Measurements from ENCODE around the gene SRSF3.
A peak's percentile ranks its signal among the peaks of the same experiment; 100 is the strongest.
"Not testable (repeated sequence)": the region's sequence is repeated elsewhere in the genome, so short reads cannot be mapped to it uniquely, and the experiment has no call there.

SRSF3 gene

GRCh38 chr6:36605560-36606391, 11.6 kb downstream of the SRSF3 start:
- DNase-seq = no peak

GRCh38 chr6:36607305-36607682, 13.1 kb downstream of the SRSF3 start:
- not testable (repeated sequence) for DNase-seq

- DNase-seq = no peak
Measured at GRCh38 chr6:36607683-36608386, 13.7 kb downstream of the SRSF3 start.

- DNase-seq = no peak
Measured at GRCh38 chr6:36608788-36609563, 14.8 kb downstream of the SRSF3 start.

GRCh38 chr6:36609582-36609981, 15.4 kb downstream of the SRSF3 start:
- DNase-seq = no peak

DNA sequence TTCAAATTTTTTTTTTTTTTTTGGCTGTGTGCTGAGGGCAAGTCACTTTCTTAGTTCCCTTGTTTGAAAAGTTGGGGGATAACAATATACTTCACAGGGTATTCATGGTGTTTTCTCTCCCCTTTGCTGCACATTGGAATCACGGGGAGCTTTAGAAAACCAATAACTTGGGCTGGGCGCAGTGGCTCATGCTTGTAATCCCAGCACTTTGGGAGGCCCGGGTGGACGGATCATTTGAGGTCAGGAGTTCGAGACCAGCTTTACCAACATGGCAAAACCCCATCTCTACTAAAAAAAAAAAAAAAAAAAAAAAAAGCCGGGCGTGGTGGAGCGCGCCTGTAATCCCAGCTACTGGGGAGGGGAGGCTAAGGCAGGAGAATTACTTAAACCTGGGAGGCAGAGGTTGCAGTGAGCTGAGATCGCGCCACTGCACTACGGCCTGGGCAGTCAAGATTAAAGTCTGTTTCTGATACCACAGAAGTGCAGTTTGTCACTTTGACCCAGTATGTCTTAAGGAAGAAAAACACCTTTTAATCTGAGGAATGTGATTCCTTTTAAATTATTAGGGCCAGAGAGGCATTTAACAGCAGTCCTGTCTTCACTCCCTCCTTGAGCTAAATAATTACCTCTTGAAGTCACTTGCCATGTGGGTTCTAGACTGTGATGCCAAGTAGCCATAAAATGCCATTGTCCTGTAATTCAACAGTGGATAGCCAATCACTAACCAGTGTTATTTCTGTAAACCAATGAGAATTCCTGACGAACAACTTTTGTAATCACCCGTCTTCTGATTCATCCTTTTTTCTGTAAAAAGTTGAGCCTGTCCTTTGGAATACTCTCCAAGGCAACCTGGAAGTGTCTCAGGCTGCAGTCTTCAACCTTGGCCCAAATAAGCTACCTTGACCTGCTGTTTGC, 16.1 kb downstream of the SRSF3 start:
- DNase-seq = no peak

DNA sequence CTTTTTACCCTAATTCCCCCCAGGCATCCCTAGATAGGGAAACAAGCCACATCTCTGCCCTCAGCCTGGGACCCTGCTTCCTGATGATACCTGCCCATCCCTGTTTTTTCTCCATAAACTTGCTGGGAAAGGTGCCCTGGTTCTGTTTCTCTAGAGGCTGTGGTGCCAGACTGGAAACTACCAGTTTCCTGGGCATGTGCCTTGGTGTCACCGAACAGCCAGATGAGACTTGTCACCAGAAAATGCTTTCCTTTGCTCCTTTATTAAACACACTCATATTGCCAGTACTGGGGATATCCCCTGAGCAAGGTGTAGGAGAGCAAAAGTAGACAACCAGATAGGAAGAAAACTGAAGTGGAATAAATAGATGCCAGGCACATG, 16.8 kb downstream of the SRSF3 start:
- no peak for DNase-seq

DNA sequence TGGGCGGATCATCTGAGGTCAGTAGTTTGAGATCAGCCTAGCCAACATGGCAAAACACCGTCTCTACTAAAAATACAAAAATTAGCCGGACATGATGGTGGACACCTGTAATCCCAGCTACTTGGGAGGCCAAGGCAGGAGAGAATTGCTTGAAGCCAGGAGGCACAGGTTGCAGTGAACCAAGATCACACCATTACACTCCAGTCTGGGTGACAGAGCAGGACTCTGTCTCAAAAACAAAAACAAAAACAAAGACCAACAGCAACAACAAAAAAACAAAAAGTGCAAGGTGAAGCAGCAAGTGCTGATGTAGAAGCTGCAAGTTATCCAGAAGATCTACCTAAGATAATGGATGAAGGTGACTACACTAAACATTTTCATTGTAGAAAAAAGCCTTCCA, 17.5 kb downstream of the SRSF3 start:
- DNase-seq = not testable (repeated sequence)

DNA sequence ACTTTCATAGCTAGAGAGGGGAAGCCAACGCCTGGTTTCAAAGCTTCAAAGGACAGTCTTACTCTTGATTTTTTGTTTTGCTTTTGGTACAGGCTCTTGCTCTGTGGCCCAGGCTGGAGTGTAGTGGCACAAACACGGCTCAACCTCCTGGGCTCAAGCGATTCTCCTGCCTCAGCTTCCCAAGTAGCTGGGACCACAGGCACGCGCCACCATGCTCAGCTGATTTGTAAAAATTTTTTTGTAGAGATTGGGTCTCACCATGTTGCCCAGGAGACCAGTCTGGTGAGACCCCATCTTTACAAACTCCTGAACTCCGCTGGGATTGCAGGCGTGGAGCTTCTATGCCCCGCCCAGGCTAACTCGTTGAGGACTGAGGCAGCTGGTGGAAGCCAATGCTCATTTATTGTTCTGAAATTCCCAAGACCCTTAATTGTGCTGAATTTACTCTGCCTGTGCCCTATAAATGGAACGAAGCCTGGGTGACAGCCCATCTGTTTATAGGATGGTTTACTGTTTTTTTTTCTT, 18.0 kb downstream of the SRSF3 start:
- DNase-seq = no peak

- no peak for DNase-seq
Measured at GRCh38 chr6:36613200-36613995, 19.2 kb downstream of the SRSF3 start.

DNA sequence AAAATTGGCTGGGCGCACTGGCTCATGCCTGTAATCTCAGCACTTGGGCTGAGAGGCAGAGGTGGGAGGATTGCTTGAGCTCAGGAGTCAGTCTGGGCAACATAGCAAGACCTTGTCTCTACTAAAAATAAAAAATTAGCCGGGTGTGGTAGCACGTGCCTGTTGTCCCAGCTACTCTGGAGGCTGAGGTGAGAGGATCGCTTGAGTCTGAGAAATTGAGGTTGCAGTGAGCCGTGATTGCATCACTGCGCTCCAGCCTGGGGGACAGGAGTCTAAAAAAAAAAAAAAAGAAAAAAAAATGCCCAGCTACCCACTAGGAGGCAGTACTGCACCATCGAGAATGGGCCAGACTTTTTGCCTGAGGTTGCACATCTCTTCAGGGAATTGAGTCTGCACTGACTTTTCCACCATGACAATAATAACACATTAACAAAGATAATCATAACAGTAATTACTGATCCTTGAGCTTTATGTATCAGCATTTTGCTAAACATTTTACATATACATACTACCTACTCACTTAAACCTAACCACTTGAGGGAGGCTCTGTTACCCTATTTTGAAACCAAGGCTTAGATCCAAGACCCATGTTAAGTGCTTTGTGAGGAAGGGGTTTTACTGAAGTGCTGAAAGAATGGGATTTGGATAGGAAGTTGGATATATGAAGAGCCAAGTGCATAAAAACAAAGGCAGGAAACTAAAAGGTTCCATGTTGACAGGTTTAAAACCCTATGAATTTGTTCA, 21.0 kb downstream of the SRSF3 start:
- peak; percentile 18 for DNase-seq

DNA sequence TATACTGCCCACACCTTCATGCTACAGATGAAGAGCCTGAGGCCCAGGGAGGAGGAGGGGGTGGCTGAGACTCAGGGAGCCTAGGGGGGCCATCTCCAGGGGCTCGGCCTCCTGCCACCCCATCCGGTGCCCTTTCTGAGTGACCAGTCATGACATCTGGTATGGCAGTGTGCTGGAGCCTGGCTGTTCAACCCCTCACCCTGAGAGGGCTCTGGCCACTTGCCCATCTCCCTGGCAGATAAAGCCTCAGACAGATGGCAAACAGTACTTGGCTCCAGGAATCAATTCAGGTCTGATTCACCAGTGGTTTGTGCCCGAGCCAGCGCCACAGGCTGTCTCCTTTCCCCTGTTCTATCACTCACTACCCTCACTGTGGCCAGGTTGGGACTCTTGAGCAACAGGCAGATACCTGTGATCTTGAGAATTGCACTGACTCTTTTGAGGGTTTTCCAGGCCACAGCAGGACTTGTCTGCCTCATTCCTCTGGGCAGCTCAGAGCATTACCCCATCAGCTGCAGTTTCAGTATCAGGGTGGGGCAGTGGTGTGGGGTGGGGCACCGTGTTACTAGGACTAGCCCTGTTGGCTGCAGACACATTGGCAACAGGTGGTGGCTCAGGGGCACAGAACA, 22.8 kb downstream of the SRSF3 start:
- no peak for DNase-seq

GRCh38 chr6:36618366-36619355, 24.5 kb downstream of the SRSF3 start:
- DNase-seq = no peak

DNA sequence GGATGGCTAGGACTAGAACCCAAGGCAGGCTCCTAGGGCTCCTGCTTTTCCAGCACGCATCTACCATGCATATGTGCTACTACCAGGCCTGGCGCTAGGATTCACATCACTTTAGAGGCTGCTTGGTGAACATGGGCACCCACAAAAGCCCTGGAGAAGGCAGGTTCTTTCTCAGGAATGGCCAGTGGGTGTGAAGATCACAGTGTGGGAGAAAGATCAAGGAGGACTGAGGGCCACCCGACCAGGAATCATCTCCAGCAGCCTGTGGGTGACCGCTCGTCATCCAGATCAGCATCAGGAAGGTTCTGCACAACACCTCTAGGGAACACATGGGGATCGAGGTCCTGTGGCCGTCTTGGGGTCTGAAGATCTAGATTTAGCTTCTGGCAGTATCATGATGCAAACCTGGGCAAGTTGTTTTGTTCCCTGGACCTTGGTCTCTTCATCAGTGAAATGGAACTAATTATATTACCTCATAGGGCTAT, 27.3 kb downstream of the SRSF3 start:
- no peak for DNase-seq

DNA sequence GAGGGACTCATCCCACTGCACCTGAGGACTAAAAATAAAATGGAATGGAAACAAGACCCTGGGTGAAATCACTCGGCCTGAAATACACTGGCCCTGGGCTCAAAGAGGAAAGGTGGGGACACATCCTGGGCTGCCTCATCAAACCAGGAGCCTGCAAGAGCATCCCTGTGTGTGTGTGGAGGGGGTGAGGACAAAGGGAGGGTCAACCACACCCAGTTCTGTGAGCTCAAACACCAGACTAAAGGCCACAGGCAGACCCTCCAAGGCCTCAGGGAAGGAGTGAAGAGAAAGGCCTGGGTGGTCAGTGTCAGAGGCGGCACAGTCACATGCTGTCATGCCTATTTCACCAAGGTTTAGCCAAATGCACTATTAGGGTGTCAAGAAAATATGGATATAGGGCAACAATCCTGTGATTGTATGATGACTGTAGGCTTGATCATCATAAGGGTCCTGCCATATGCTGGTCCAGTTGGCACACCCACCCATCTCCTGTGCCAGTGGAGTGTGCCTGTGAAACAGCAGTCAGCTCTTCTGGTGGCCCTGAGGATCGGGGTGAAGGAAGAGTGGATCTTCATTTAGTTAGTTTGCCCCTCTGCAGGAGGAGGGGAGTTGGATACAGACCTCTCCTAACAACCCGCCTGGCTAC, 28.9 kb downstream of the SRSF3 start:
- no peak for DNase-seq

- DNase-seq = peak; percentile 67
Measured at GRCh38 chr6:36623547-36624459, 29.6 kb downstream of the SRSF3 start.
